HepG2 (cell line): ENCODE data around the gene LTA4H. TPM values are rescaled to one million over a fixed set of nuclear protein-coding genes. Genes with fewer than 3 reads are reported as not detected.

ENCODE experiments used
- IKZF4 ChIP-seq: sonication (generic); formaldehyde crosslinking; IDR thresholded peaks from 2 replicates; pipeline ENCODE4 v1.5.1; 2020; ENCODE audit warnings: borderline replicate concordance, mild to moderate bottlenecking, low read depth, missing genetic modification reagents; ENCODE audit errors: not compliant biosample characterization
- RNF2 ChIP-seq: fragments of 450-650 bp; conservative IDR thresholded peaks from 2 replicates; pipeline ENCODE4 v1.6.1; 2016; ENCODE audit warnings: low read depth
- SP140L ChIP-seq: sonication (generic); formaldehyde crosslinking; IDR thresholded peaks from 2 replicates; pipeline ENCODE4 v1.4.0; 2020; ENCODE audit warnings: missing genetic modification reagents, borderline replicate concordance
- XBP1 ChIP-seq: sonication (generic); formaldehyde crosslinking; IDR thresholded peaks from 2 replicates; pipeline ENCODE4 v1.5.0; 2020; ENCODE audit warnings: missing genetic modification reagents
- ZFP36L1 ChIP-seq: sonication (generic); formaldehyde crosslinking; IDR thresholded peaks from 2 replicates; pipeline ENCODE4 v1.8.0; 2022; ENCODE audit warnings: mild to moderate bottlenecking, missing genetic modification reagents, moderate library complexity
- ZMYM4 ChIP-seq: sonication (generic); formaldehyde crosslinking; IDR thresholded peaks from 2 replicates; pipeline ENCODE4 v1.8.1; 2023; ENCODE audit warnings: mild to moderate bottlenecking, missing genetic modification reagents
- ZNF260 ChIP-seq: sonication (generic); formaldehyde crosslinking; IDR thresholded peaks from 2 replicates; pipeline ENCODE4 v1.4.0; 2020; ENCODE audit warnings: missing genetic modification reagents, low read depth, mild to moderate bottlenecking, borderline replicate concordance
- ZNF333 ChIP-seq: sonication (generic); formaldehyde crosslinking; IDR thresholded peaks from 2 replicates; pipeline ENCODE4 v1.4.0; 2020; ENCODE audit warnings: mild to moderate bottlenecking, missing genetic modification reagents, borderline replicate concordance
- ZNF441 ChIP-seq: sonication (generic); formaldehyde crosslinking; IDR thresholded peaks from 2 replicates; pipeline ENCODE4 v1.7.0; 2021; ENCODE audit warnings: missing genetic modification reagents, borderline replicate concordance
- ZNF652 ChIP-seq: IDR thresholded peaks from 2 replicates; pipeline ENCODE4 v1.6.1; 2016; ENCODE audit warnings: low read depth, borderline replicate concordance
- polyA plus RNA-seq, 8 experiments: library from polyadenylated mRNA; depleted of rRNA in 3 of 8; stranded (reverse) in 7 of 8; unstranded in 1 of 8; fragments of >200 nt; fragmentation: Illumina TruSeq in 4 of 8; extraction: Trizol in 4 of 8; gene quantifications; 2 replicates each; pipeline versions ENCODE4 v1.2.1 to v1.2.3, GENCODE V29; 2011 to 2016; ENCODE audit warnings: low read depth in 4 of 8, missing spikeins in 1 of 8, mixed read lengths in 1 of 8; ENCODE audit not compliant: insufficient read depth in 1 of 8
- total RNA-seq, 5 experiments: library from RNA; depleted of rRNA; stranded (reverse); fragments of >200 nt; fragmentation: Illumina TruSeq; extraction: Trizol; gene quantifications; 2 replicates each; pipeline ENCODE4 v1.2.3, GENCODE V29; 2016; ENCODE audit warnings: low read depth in 1 of 5
- TF ChIP-seq, protein P1 (sequence below): sonication (generic); formaldehyde crosslinking; IDR thresholded peaks from 2 replicates; pipeline ENCODE4 v1.4.0; 2020; ENCODE audit warnings: missing genetic modification reagents
- TF ChIP-seq, protein P2 (sequence below): sonication (generic); formaldehyde crosslinking; IDR thresholded peaks from 2 replicates; pipeline ENCODE4 v1.4.0; 2020; ENCODE audit warnings: missing genetic modification reagents
- TF ChIP-seq, protein P3 (sequence below): sonication (generic); formaldehyde crosslinking; IDR thresholded peaks from 2 replicates; pipeline ENCODE4 v1.4.0; 2020; ENCODE audit warnings: low read depth, mild to moderate bottlenecking, missing genetic modification reagents
- TF ChIP-seq, protein P4 (sequence below): sonication (generic); formaldehyde crosslinking; IDR thresholded peaks from 2 replicates; pipeline ENCODE4 v1.5.1; 2020; ENCODE audit warnings: missing genetic modification reagents, mild to moderate bottlenecking, borderline replicate concordance
- TF ChIP-seq, protein P5 (sequence below): sonication (generic); formaldehyde crosslinking; IDR thresholded peaks from 2 replicates; pipeline ENCODE4 v1.5.0; 2020; ENCODE audit warnings: missing genetic modification reagents
- TF ChIP-seq, protein P6 (sequence below): sonication (generic); formaldehyde crosslinking; IDR thresholded peaks from 2 replicates; pipeline ENCODE4 v1.8.0; 2023; ENCODE audit warnings: mild to moderate bottlenecking, missing genetic modification reagents
- TF ChIP-seq, protein P7 (sequence below): sonication (generic); formaldehyde crosslinking; conservative IDR thresholded peaks from 2 replicates; pipeline ENCODE4 v1.4.0; 2020; ENCODE audit warnings: missing genetic modification reagents

LTA4H gene
- total and polyA plus RNA-seq, 2 of the 13 experiments (the other 11 are each of a cell fraction or from before 2014, with no cell fraction given) = 87.5 to 90.4 TPM

DNA sequence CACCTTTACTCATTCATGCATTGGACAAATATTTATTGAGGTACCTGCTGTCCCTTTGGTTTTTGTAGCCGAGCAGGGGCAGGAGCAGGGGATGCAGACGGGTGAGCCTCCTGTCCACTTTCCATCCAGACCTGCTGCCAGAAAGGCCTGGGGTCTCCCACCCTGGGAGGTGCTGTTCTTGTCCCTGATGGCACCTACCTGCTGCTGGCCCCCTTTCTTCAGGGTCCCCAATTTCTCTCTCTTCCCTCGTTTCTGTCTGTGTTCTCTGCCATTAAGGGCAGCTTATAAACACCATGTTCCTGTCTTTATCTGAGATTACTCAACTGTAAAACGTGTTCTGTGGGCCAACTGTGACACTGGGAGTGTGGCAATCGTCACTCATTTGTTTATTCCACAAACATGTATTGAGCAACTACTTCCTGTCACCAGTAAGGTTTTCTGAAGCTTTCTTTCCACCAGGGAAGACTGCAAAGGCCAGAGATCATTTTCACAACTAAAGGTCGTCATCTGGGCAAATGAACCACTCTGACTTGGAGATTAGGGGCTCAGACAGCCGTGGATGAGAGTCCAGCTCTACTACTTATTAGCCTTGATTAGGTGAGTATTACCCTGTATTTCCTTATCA lies 39.2 kb downstream of the LTA4H start, which contains the start of gene HAL (continued):
- TF ChIP-seq, protein P1, sequence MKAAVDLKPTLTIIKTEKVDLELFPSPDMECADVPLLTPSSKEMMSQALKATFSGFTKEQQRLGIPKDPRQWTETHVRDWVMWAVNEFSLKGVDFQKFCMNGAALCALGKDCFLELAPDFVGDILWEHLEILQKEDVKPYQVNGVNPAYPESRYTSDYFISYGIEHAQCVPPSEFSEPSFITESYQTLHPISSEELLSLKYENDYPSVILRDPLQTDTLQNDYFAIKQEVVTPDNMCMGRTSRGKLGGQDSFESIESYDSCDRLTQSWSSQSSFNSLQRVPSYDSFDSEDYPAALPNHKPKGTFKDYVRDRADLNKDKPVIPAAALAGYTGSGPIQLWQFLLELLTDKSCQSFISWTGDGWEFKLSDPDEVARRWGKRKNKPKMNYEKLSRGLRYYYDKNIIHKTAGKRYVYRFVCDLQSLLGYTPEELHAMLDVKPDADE (CRISPR knock-in tag) = no peak
- TF ChIP-seq ZMYM4 (CRISPR knock-in tag) = peak; percentile 91
- TF ChIP-seq, protein P2, sequence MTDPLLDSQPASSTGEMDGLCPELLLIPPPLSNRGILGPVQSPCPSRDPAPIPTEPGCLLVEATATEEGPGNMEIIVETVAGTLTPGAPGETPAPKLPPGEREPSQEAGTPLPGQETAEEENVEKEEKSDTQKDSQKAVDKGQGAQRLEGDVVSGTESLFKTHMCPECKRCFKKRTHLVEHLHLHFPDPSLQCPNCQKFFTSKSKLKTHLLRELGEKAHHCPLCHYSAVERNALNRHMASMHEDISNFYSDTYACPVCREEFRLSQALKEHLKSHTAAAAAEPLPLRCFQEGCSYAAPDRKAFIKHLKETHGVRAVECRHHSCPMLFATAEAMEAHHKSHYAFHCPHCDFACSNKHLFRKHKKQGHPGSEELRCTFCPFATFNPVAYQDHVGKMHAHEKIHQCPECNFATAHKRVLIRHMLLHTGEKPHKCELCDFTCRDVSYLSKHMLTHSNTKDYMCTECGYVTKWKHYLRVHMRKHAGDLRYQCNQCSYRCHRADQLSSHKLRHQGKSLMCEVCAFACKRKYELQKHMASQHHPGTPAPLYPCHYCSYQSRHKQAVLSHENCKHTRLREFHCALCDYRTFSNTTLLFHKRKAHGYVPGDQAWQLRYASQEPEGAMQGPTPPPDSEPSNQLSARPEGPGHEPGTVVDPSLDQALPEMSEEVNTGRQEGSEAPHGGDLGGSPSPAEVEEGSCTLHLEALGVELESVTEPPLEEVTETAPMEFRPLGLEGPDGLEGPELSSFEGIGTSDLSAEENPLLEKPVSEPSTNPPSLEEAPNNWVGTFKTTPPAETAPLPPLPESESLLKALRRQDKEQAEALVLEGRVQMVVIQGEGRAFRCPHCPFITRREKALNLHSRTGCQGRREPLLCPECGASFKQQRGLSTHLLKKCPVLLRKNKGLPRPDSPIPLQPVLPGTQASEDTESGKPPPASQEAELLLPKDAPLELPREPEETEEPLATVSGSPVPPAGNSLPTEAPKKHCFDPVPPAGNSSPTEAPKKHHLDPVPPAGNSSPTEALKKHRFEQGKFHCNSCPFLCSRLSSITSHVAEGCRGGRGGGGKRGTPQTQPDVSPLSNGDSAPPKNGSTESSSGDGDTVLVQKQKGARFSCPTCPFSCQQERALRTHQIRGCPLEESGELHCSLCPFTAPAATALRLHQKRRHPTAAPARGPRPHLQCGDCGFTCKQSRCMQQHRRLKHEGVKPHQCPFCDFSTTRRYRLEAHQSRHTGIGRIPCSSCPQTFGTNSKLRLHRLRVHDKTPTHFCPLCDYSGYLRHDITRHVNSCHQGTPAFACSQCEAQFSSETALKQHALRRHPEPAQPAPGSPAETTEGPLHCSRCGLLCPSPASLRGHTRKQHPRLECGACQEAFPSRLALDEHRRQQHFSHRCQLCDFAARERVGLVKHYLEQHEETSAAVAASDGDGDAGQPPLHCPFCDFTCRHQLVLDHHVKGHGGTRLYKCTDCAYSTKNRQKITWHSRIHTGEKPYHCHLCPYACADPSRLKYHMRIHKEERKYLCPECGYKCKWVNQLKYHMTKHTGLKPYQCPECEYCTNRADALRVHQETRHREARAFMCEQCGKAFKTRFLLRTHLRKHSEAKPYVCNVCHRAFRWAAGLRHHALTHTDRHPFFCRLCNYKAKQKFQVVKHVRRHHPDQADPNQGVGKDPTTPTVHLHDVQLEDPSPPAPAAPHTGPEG (CRISPR knock-in tag) = no peak
- no peak for TF ChIP-seq RNF2
- no peak for TF ChIP-seq XBP1
- TF ChIP-seq, protein P3, sequence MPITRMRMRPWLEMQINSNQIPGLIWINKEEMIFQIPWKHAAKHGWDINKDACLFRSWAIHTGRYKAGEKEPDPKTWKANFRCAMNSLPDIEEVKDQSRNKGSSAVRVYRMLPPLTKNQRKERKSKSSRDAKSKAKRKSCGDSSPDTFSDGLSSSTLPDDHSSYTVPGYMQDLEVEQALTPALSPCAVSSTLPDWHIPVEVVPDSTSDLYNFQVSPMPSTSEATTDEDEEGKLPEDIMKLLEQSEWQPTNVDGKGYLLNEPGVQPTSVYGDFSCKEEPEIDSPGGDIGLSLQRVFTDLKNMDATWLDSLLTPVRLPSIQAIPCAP (CRISPR knock-in tag) = no peak; the same call in 1 of the 2 replicates
- no peak for TF ChIP-seq IKZF4 (CRISPR knock-in tag)
- TF ChIP-seq ZNF333 = no peak; the same call in 1 of the 2 replicates
- TF ChIP-seq ZNF260 (CRISPR knock-in tag) = no peak
- TF ChIP-seq, protein P4, sequence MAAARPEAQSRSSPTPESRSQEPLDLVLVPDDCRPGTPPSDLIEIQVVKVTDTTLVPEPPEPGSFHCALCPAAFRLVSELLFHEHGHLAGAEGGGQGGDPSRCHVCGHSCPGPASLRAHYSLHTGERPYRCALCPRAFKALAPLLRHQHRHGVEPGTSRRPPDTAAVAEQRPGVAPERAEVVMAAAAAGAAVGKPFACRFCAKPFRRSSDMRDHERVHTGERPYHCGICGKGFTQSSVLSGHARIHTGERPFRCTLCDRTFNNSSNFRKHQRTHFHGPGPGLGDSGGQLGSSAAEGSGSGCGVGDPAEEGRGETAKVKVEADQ (CRISPR knock-in tag) = no peak
- TF ChIP-seq ZNF441 = peak; percentile 65
- TF ChIP-seq, protein P5, sequence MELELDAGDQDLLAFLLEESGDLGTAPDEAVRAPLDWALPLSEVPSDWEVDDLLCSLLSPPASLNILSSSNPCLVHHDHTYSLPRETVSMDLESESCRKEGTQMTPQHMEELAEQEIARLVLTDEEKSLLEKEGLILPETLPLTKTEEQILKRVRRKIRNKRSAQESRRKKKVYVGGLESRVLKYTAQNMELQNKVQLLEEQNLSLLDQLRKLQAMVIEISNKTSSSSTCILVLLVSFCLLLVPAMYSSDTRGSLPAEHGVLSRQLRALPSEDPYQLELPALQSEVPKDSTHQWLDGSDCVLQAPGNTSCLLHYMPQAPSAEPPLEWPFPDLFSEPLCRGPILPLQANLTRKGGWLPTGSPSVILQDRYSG = no peak
- peak; percentile 36; the same call in 1 of the 2 replicates for TF ChIP-seq ZNF652 (CRISPR knock-in tag)
- TF ChIP-seq, protein P6, sequence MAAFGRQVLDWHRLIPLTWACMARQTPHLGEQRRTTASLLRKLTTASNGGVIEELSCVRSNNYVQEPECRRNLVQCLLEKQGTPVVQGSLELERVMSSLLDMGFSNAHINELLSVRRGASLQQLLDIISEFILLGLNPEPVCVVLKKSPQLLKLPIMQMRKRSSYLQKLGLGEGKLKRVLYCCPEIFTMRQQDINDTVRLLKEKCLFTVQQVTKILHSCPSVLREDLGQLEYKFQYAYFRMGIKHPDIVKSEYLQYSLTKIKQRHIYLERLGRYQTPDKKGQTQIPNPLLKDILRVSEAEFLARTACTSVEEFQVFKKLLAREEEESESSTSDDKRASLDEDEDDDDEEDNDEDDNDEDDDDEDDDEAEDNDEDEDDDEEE (CRISPR knock-in tag) = no peak
- TF ChIP-seq, protein P7, sequence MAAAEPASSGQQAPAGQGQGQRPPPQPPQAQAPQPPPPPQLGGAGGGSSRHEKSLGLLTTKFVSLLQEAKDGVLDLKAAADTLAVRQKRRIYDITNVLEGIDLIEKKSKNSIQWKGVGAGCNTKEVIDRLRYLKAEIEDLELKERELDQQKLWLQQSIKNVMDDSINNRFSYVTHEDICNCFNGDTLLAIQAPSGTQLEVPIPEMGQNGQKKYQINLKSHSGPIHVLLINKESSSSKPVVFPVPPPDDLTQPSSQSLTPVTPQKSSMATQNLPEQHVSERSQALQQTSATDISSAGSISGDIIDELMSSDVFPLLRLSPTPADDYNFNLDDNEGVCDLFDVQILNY = no peak
- peak; percentile 98 for TF ChIP-seq ZFP36L1 (CRISPR knock-in tag)
- TF ChIP-seq SP140L = 0 out of 2 replicates have a peak, but pooled peaks have one; percentile 53
